ENCODE results near the gene TYMP.

Gene TYMP

GRCh38 chr22:50548921-50549790 lies 19.3 kb upstream of the TYMP start:
- Histone ChIP-seq H3K9ac (ENCODE audit: low read length) (no peak overlapping the region), H3K27ac (ENCODE audit: low read length) (no peak overlapping the region), H3K9me3 (replicated peaks; ENCODE audit: insufficient read depth, low read length) (no peaks in the 10 kb centered on the region), H3K4me3 (ENCODE audit: low read length) (no peak overlapping the region), H3K9me2 (replicated peaks; ENCODE audit: insufficient read depth, low read length) (no peaks in the 10 kb centered on the region), H3K36me3 (replicated peaks; ENCODE audit: insufficient read depth, low read length) (no peaks in the 10 kb centered on the region), H3F3A (ENCODE audit: insufficient read depth, low read length) (peaks cover 7% of the 10 kb centered on the region; the same call in 1 of the 2 replicates), H3K4me2 (ENCODE audit: low read depth, low read length) (peak overlapping the region; percentile 34; the same call in 1 of the 2 replicates), H4K20me1 (ENCODE audit: insufficient read depth, low read length) (no peaks in the 10 kb centered on the region), H3K4me1 (ENCODE audit: low read length) (0 out of 2 replicates have a peak, but pooled peaks cover 4% of the 10 kb centered on the region), H2AFZ (ENCODE audit: low read length) (peak overlapping the region; percentile 27; the same call in 1 of the 2 replicates), H3K79me2 (ENCODE audit: low read length) (no peaks in the 10 kb centered on the region), H3K27me3 (replicated peaks; ENCODE audit: insufficient read depth, low read length) (peaks cover 25% of the 10 kb centered on the region)
- no peak for DNase-seq
- no peak for TF ChIP-seq EZH2phosphoT487 (IDR thresholded peaks at IDR 0.05; ENCODE audit: low read length)
- TF ChIP-seq CTCF (IDR thresholded peaks at IDR 0.05; ENCODE audit: low read length), result no peak
- no peak for TF ChIP-seq EZH2 (optimal IDR thresholded peaks at IDR 0.05; ENCODE audit: low read depth, low read length)

- H3K27ac ChIP-seq (ENCODE audit: low read length), result no peak overlapping the region
- H3K27me3 ChIP-seq (replicated peaks; ENCODE audit: insufficient read depth, low read length), result peaks cover 25% of the 10 kb centered on the region
- H3K9me2 ChIP-seq (replicated peaks; ENCODE audit: insufficient read depth, low read length), result no peaks in the 10 kb centered on the region
- H3F3A ChIP-seq (ENCODE audit: insufficient read depth, low read length), result peaks cover 7% of the 10 kb centered on the region; the same call in 1 of the 2 replicates
- no peaks in the 10 kb centered on the region for H3K79me2 ChIP-seq (ENCODE audit: low read length)
- no peak overlapping the region for H3K9ac ChIP-seq (ENCODE audit: low read length)
- 0 out of 2 replicates have a peak, but pooled peaks cover 4% of the 10 kb centered on the region for H3K4me1 ChIP-seq (ENCODE audit: low read length)
- DNase-seq, result no peak
- H4K20me1 ChIP-seq (ENCODE audit: insufficient read depth, low read length), result no peaks in the 10 kb centered on the region
- H2AFZ ChIP-seq (ENCODE audit: low read length), result peak overlapping the region; percentile 27; the same call in 1 of the 2 replicates
- TF ChIP-seq EZH2phosphoT487 (IDR thresholded peaks at IDR 0.05; ENCODE audit: low read length) (no peak), CTCF (IDR thresholded peaks at IDR 0.05; ENCODE audit: low read length) (no peak), EZH2 (optimal IDR thresholded peaks at IDR 0.05; ENCODE audit: low read depth, low read length) (no peak)
- H3K4me3 ChIP-seq (ENCODE audit: low read length), result no peak overlapping the region
- H3K36me3 ChIP-seq (replicated peaks; ENCODE audit: insufficient read depth, low read length), result no peaks in the 10 kb centered on the region
- H3K4me2 ChIP-seq (ENCODE audit: low read depth, low read length), result peak overlapping the region; percentile 34; the same call in 1 of the 2 replicates
- H3K9me3 ChIP-seq (replicated peaks; ENCODE audit: insufficient read depth, low read length), result no peaks in the 10 kb centered on the region
These were observed 18.5 kb upstream of the TYMP start for GRCh38 chr22:50548040-50548920.

- Histone ChIP-seq H3K79me2 (ENCODE audit: low read length) (no peaks in the 10 kb centered on the region), H3F3A (ENCODE audit: insufficient read depth, low read length) (peaks cover 10% of the 10 kb centered on the region; the same call in 1 of the 2 replicates), H3K36me3 (replicated peaks; ENCODE audit: insufficient read depth, low read length) (no peaks in the 10 kb centered on the region), H3K27me3 (replicated peaks; ENCODE audit: insufficient read depth, low read length) (peaks cover 25% of the 10 kb centered on the region), H2AFZ (ENCODE audit: low read length) (no peak overlapping the region), H4K20me1 (ENCODE audit: insufficient read depth, low read length) (no peaks in the 10 kb centered on the region), H3K27ac (ENCODE audit: low read length) (no peak overlapping the region), H3K9ac (ENCODE audit: low read length) (no peak overlapping the region), H3K9me3 (replicated peaks; ENCODE audit: insufficient read depth, low read length) (no peaks in the 10 kb centered on the region), H3K9me2 (replicated peaks; ENCODE audit: insufficient read depth, low read length) (no peaks in the 10 kb centered on the region), H3K4me2 (ENCODE audit: low read depth, low read length) (no peak overlapping the region), H3K4me1 (ENCODE audit: low read length) (0 out of 2 replicates have a peak, but pooled peaks cover 4% of the 10 kb centered on the region), H3K4me3 (ENCODE audit: low read length) (no peak overlapping the region)
- DNase-seq, result no peak
- TF ChIP-seq EZH2 (optimal IDR thresholded peaks at IDR 0.05; ENCODE audit: low read depth, low read length), result no peak
- no peak for TF ChIP-seq CTCF (IDR thresholded peaks at IDR 0.05; ENCODE audit: low read length)
- TF ChIP-seq EZH2phosphoT487 (IDR thresholded peaks at IDR 0.05; ENCODE audit: low read length), result no peak
These were observed 17.6 kb upstream of the TYMP start for GRCh38 chr22:50547263-50547985.
